H9 (cell line): ENCODE measurements around the gene C2orf66. TPM values are rescaled to one million over a fixed set of nuclear protein-coding genes. Genes with fewer than 3 reads are reported as not detected.

Source experiments
- DNase-seq: peaks from one replicate; pipeline ENCODE4 v3.0.0-alpha.2; 2017
- H2AFZ ChIP-seq: one replicate; pipeline ENCODE4 v1.6.1; 2013; ENCODE audit warnings: mild to moderate bottlenecking, low read length, control low read depth, moderate library complexity
- H2AK5ac ChIP-seq: 2 replicates; pipeline ENCODE4 v1.6.1; 2013; ENCODE audit warnings: low read length, control low read depth, mixed read lengths; ENCODE audit not compliant: insufficient read length
- H2BK120ac ChIP-seq: one replicate; pipeline ENCODE4 v1.6.1; 2013; ENCODE audit warnings: low read depth, mild to moderate bottlenecking, low read length, control low read depth, inconsistent platforms; ENCODE audit not compliant: poor library complexity, severe bottlenecking
- H2BK12ac ChIP-seq: 2 replicates; pipeline ENCODE4 v1.6.1; 2013; ENCODE audit warnings: low read length, control low read depth, mixed read lengths, low read depth; ENCODE audit not compliant: insufficient read length
- H2BK15ac ChIP-seq: 2 replicates; pipeline ENCODE4 v1.6.1; 2013; ENCODE audit warnings: low read depth, low read length, control low read depth
- H2BK20ac ChIP-seq: one replicate; pipeline ENCODE4 v1.6.1; 2013; ENCODE audit warnings: low read depth, mild to moderate bottlenecking, low read length, control low read depth, inconsistent platforms; ENCODE audit not compliant: poor library complexity, severe bottlenecking
- H2BK5ac ChIP-seq: 2 replicates; pipeline ENCODE4 v1.6.1; 2013; ENCODE audit warnings: low read length, control low read depth, mixed read lengths; ENCODE audit not compliant: insufficient read length
- H3K14ac ChIP-seq: 2 replicates; pipeline ENCODE4 v1.6.1; 2013; ENCODE audit warnings: low read length, control low read depth; ENCODE audit not compliant: insufficient read depth
- H3K18ac ChIP-seq: 2 replicates; pipeline ENCODE4 v1.6.1; 2013; ENCODE audit warnings: low read depth, mild to moderate bottlenecking, mixed read lengths, low read length, control low read depth; ENCODE audit not compliant: insufficient read length
- H3K23ac ChIP-seq: 2 replicates; pipeline ENCODE4 v1.6.1; 2013; ENCODE audit warnings: low read length, control low read depth, mixed read lengths, low read depth; ENCODE audit not compliant: insufficient read length
- H3K23me2 ChIP-seq: 2 replicates; pipeline ENCODE4 v1.6.1; 2013; ENCODE audit warnings: low read depth, mild to moderate bottlenecking, mixed read lengths, low read length, control low read depth; ENCODE audit not compliant: insufficient read length, poor library complexity, severe bottlenecking
- H3K27ac ChIP-seq: 2 replicates; pipeline ENCODE4 v1.5.1; 2013; ENCODE audit warnings: low read length, control low read depth, mixed read lengths, low read depth; ENCODE audit not compliant: insufficient read length
- H3K27me3 ChIP-seq: 2 replicates; pipeline ENCODE4 v1.6.1; 2013; ENCODE audit warnings: low read length, control low read depth, inconsistent platforms; ENCODE audit not compliant: insufficient read depth
- H3K4ac ChIP-seq: 2 replicates; pipeline ENCODE4 v1.6.1; 2013; ENCODE audit warnings: low read depth, mild to moderate bottlenecking, control low read depth, inconsistent platforms, low read length, moderate library complexity
- H3K4me1 ChIP-seq: 2 replicates; pipeline ENCODE4 v1.6.1; 2013; ENCODE audit warnings: low read length, control low read depth, inconsistent platforms; ENCODE audit not compliant: insufficient read depth
- H3K4me2 ChIP-seq: 2 replicates; pipeline ENCODE4 v1.6.1; 2013; ENCODE audit warnings: low read length, control low read depth, mixed read lengths; ENCODE audit not compliant: insufficient read length, insufficient read depth
- H3K56ac ChIP-seq: 2 replicates; pipeline ENCODE4 v1.6.1; 2013; ENCODE audit warnings: low read depth, mild to moderate bottlenecking, mixed read lengths, low read length, control low read depth; ENCODE audit not compliant: insufficient read length
- H3K79me1 ChIP-seq: 2 replicates; pipeline ENCODE4 v1.6.1; 2013; ENCODE audit warnings: low read depth, mild to moderate bottlenecking, moderate library complexity, low read length, control low read depth, inconsistent platforms; ENCODE audit not compliant: insufficient read depth, poor library complexity, severe bottlenecking
- H3K79me2 ChIP-seq: 2 replicates; pipeline ENCODE4 v1.6.1; 2013; ENCODE audit warnings: low read length, control low read depth, inconsistent platforms; ENCODE audit not compliant: insufficient read depth
- H3K9ac ChIP-seq: 2 replicates; pipeline ENCODE4 v1.6.1; 2013; ENCODE audit warnings: low read length, control low read depth, mixed read lengths; ENCODE audit not compliant: insufficient read length; ENCODE audit errors: extremely low read depth
- H3K9me3 ChIP-seq: one replicate; pipeline ENCODE4 v1.6.1; 2013; ENCODE audit warnings: low read depth, low read length, inconsistent platforms; ENCODE audit not compliant: control insufficient read depth
- H3T11ph ChIP-seq: one replicate; pipeline ENCODE4 v1.6.1; 2013; ENCODE audit warnings: mild to moderate bottlenecking, low read length, control low read depth, inconsistent platforms
- H4K20me1 ChIP-seq: one replicate; pipeline ENCODE4 v1.6.1; 2013; ENCODE audit not compliant: control insufficient read depth, insufficient read length, insufficient read depth
- H4K5ac ChIP-seq: 2 replicates; pipeline ENCODE4 v1.6.1; 2013; ENCODE audit warnings: low read depth, mild to moderate bottlenecking, mixed read lengths, low read length, control low read depth; ENCODE audit not compliant: insufficient read length
- H4K8ac ChIP-seq: replicated peaks from 2 replicates; pipeline ENCODE4 v1.6.1; 2013; ENCODE audit warnings: low read length, control low read depth, mixed read lengths, low read depth; ENCODE audit not compliant: insufficient read length
- H4K91ac ChIP-seq: 2 replicates; pipeline ENCODE4 v1.6.1; 2013; ENCODE audit warnings: low read depth, mild to moderate bottlenecking, moderate library complexity, mixed read lengths, low read length, control low read depth; ENCODE audit not compliant: insufficient read length
- H3K27ac Mint-ChIP-seq, 3 experiments: 2 replicates in 2 of 3; 3 replicates in 1 of 3; pipeline ENCODE4 v1.8.0; 2020 to 2021; ENCODE audit warnings: mixed read lengths in 3 of 3, mild to moderate bottlenecking in 1 of 3, moderate library complexity in 1 of 3
- H3K27me3 Mint-ChIP-seq: 2 replicates; pipeline ENCODE4 v1.8.0; 2021; ENCODE audit warnings: low read depth, mild to moderate bottlenecking, moderate library complexity, mixed read lengths
- H3K36me3 Mint-ChIP-seq, 3 experiments: 2 replicates in 2 of 3; 3 replicates in 1 of 3; pipeline ENCODE4 v1.8.0; 2020 to 2021; ENCODE audit warnings: low read depth in 3 of 3, mixed read lengths in 3 of 3; ENCODE audit not compliant: insufficient read depth in 1 of 3
- H3K4me1 Mint-ChIP-seq, 2 experiments: 2 replicates each; pipeline ENCODE4 v1.8.0; 2020; ENCODE audit warnings: mixed read lengths in 2 of 2
- H3K4me3 Mint-ChIP-seq, 2 experiments: 2 replicates in 1 of 2; 3 replicates in 1 of 2; pipeline ENCODE4 v1.8.0; 2020 to 2021; ENCODE audit warnings: mild to moderate bottlenecking in 2 of 2, mixed read lengths in 2 of 2, moderate library complexity in 1 of 2
- H3K9me3 Mint-ChIP-seq, 2 experiments: 2 replicates in 1 of 2; 3 replicates in 1 of 2; pipeline ENCODE4 v1.8.0; 2020; ENCODE audit warnings: mild to moderate bottlenecking in 2 of 2, mixed read lengths in 2 of 2, moderate library complexity in 1 of 2
- WGBS: extraction: QIAGEN DNeasy Blood & Tissue Kit; methylation state at CpG from one replicate; pipeline ENCODE4 v1.1.7; 2013; ENCODE audit warnings: missing lambda C conversion rate, low lambda C conversion rate, mixed read lengths; ENCODE audit not compliant: insufficient read length; ENCODE audit errors: extremely low coverage; 5-methylcytosine and 5-hydroxymethylcytosine counted together
- total RNA-seq: library from RNA; stranded (reverse); gene quantifications from 2 replicates; pipeline ENCODE4 v1.2.1, GENCODE V29; 2021
- TF ChIP-seq, protein P1 (sequence below): fragments of 200-600 bp; sonication (generic); conservative IDR thresholded peaks from 3 replicates; pipeline ENCODE4 v1.8.0; 2021; ENCODE audit warnings: antibody characterized with exemption, mild to moderate bottlenecking

Gene C2orf66
- total RNA-seq, 1 experiment from 2014 or later, result not detected

GRCh38 chr2:196853301-196854087 lies 44.3 kb upstream of the C2orf66 start:
- no peak overlapping the region for H3K14ac ChIP-seq
- H2BK20ac ChIP-seq, result no peak overlapping the region
- Mint-ChIP-seq H3K4me3 (no peak overlapping the region), H3K27me3 (no peaks in the 10 kb centered on the region), H3K36me3 (peaks cover 2 to 19% (median 7%) of the 10 kb centered on the region in 3 experiments; a peak in 6 of 7 replicates), H3K4me1 (0 out of 4 replicates have a peak, but pooled peaks cover 0 to 4% of the 10 kb centered on the region in 2 experiments), H3K9me3 (peaks cover 0 to under 1% of the 10 kb centered on the region in 2 experiments; a peak in 1 of 5 replicates), H3K27ac (no peak overlapping the region; a peak in 1 of 7 replicates)
- H3K27me3 ChIP-seq, result no peaks in the 10 kb centered on the region
- H4K91ac ChIP-seq, result no peak overlapping the region
- no peak overlapping the region for H3K18ac ChIP-seq
- H3T11ph ChIP-seq, result no peak overlapping the region
- H3K4me1 ChIP-seq, result no peaks in the 10 kb centered on the region
- no CpG with 5 or more reads among the region's 4 CpGs for WGBS
- H3K9me3 ChIP-seq, result no peaks in the 10 kb centered on the region
- no peak overlapping the region for H3K27ac ChIP-seq
- no peaks in the 10 kb centered on the region for H3K23me2 ChIP-seq
- no peak overlapping the region for H2BK120ac ChIP-seq
- H4K5ac ChIP-seq, result no peak overlapping the region
- H2BK15ac ChIP-seq, result no peak overlapping the region
- no peak overlapping the region for H3K9ac ChIP-seq
- TF ChIP-seq, protein P1, sequence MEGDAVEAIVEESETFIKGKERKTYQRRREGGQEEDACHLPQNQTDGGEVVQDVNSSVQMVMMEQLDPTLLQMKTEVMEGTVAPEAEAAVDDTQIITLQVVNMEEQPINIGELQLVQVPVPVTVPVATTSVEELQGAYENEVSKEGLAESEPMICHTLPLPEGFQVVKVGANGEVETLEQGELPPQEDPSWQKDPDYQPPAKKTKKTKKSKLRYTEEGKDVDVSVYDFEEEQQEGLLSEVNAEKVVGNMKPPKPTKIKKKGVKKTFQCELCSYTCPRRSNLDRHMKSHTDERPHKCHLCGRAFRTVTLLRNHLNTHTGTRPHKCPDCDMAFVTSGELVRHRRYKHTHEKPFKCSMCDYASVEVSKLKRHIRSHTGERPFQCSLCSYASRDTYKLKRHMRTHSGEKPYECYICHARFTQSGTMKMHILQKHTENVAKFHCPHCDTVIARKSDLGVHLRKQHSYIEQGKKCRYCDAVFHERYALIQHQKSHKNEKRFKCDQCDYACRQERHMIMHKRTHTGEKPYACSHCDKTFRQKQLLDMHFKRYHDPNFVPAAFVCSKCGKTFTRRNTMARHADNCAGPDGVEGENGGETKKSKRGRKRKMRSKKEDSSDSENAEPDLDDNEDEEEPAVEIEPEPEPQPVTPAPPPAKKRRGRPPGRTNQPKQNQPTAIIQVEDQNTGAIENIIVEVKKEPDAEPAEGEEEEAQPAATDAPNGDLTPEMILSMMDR, result no peak
- H3K56ac ChIP-seq, result no peak overlapping the region
- H3K4ac ChIP-seq, result no peak overlapping the region
- no peak overlapping the region for H4K8ac ChIP-seq
- H3K23ac ChIP-seq, result no peak overlapping the region
- no peak overlapping the region for H2BK5ac ChIP-seq
- H2BK12ac ChIP-seq, result no peak overlapping the region
- H3K79me2 ChIP-seq, result no peaks in the 10 kb centered on the region
- H2AFZ ChIP-seq, result no peak overlapping the region
- no peak overlapping the region for H2AK5ac ChIP-seq
- H3K4me2 ChIP-seq, result no peak overlapping the region
- DNase-seq, result no peak
- H3K79me1 ChIP-seq, result no peaks in the 10 kb centered on the region
- no peaks in the 10 kb centered on the region for H4K20me1 ChIP-seq
